Fibroblast of lung (primary cell): ENCODE results near the gene ITGA8.

Experiments used
- EZH2 ChIP-seq: IDR thresholded peaks from 2 replicates; pipeline ENCODE4 v1.5.1; 2012; ENCODE audit warnings: low read length, control low read depth, mild to moderate bottlenecking; ENCODE audit errors: missing control alignments
- TF ChIP-seq, protein P1 (sequence below), 2 donors: IDR thresholded peaks in 1 of 2; conservative IDR thresholded peaks in 1 of 2; 1 replicate in 1 of 2; 2 replicates in 1 of 2; pipeline ENCODE4 v1.5.1; 2011 to 2012; ENCODE audit warnings: low read length in 2 of 2, control low read depth in 1 of 2, inconsistent platforms in 1 of 2, low read depth in 1 of 2, mild to moderate bottlenecking in 1 of 2

DNA sequence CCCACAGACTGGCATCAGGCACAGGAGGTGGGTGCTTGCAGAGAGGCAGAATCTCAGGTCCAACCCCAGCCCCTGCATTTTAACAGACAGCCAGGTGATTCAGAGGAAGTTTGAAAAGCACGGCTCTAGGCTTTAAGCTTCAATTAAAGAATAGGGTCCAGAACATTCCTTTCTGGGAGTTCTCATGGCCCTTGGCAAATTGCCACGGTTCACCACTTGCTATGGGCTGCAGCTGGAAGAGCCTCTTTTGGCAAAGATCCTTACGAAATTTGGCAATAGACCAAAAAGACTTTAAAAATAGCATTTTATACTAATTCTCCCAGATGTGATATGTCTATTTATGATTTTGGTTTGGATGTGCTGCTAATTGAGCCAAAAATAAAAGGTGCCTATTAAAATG lies 148.1 kb downstream of the ITGA8 start:
- TF ChIP-seq, protein P1, sequence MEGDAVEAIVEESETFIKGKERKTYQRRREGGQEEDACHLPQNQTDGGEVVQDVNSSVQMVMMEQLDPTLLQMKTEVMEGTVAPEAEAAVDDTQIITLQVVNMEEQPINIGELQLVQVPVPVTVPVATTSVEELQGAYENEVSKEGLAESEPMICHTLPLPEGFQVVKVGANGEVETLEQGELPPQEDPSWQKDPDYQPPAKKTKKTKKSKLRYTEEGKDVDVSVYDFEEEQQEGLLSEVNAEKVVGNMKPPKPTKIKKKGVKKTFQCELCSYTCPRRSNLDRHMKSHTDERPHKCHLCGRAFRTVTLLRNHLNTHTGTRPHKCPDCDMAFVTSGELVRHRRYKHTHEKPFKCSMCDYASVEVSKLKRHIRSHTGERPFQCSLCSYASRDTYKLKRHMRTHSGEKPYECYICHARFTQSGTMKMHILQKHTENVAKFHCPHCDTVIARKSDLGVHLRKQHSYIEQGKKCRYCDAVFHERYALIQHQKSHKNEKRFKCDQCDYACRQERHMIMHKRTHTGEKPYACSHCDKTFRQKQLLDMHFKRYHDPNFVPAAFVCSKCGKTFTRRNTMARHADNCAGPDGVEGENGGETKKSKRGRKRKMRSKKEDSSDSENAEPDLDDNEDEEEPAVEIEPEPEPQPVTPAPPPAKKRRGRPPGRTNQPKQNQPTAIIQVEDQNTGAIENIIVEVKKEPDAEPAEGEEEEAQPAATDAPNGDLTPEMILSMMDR (conservative IDR thresholded peaks at IDR 0.05 in 1 of 2, IDR thresholded peaks at IDR 0.05 in 1 of 2; ENCODE audit: low read depth in 1 of 2, low read length in 2 of 2) = no peak
- TF ChIP-seq EZH2 = no peak
